ENCODE measurements around the gene NKX2-2. TPM values are rescaled to one million over a fixed set of nuclear protein-coding genes. Genes with fewer than 3 reads are reported as not detected.
A peak's percentile ranks its signal among the peaks of the same experiment; 100 is the strongest.
"Not testable (repeated sequence)": the region's sequence is repeated elsewhere in the genome, so short reads cannot be mapped to it uniquely, and the experiment has no call there.

NKX2-2 gene
- total and polyA plus RNA-seq, 2 experiments from 2014 or later = not detected

- H3K9me3 ChIP-seq (ENCODE audit: low read depth) = no peaks in the 10 kb centered on the region
- peaks cover 37% of the 10 kb centered on the region for H3K27me3 ChIP-seq
- peak; percentile 18 for TF ChIP-seq CTCF (IDR thresholded peaks at IDR 0.05; ENCODE audit: low read depth, low read length)
- no peaks in the 10 kb centered on the region for H3K4me1 ChIP-seq (ENCODE audit: low read depth)
- DNase-seq (ENCODE audit: low read depth in 1 of 2, low spot score in 1 of 2) = peak in 1 of 2 donors; percentile 18
- no peaks in the 10 kb centered on the region for H3K36me3 ChIP-seq
- no peak overlapping the region for H3K4me3 ChIP-seq
- no peak overlapping the region for H3K27ac ChIP-seq
Measured at GRCh38 chr20:21490105-21490504, 23.8 kb downstream of the NKX2-2 start.

- not testable (repeated sequence) for H3K27ac ChIP-seq; H3K36me3 ChIP-seq; DNase-seq (ENCODE audit: low read depth in 1 of 2, low spot score in 1 of 2); H3K4me1 ChIP-seq (ENCODE audit: low read depth); H3K4me3 ChIP-seq; H3K9me3 ChIP-seq (ENCODE audit: low read depth); H3K27me3 ChIP-seq
Measured at GRCh38 chr20:21480144-21480543, 33.7 kb downstream of the NKX2-2 start.

DNA sequence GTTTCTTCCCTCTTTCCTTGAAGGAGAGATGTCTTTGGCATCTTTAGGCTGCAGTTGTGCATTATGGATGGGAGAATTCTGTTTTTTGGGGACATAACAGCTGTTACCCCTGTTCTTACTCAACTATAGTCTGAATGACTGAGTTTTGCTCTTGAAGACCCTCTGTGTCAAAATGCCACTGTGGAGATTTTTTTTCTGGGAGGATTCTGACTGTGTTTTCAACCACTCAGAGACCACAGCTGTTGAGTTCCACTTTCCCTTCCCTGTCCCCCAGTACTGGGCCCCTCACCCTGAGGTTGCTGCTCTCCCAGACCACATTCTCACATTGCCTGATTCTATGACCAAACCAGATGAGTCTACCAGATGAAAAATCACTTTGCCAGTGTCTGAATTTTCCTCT, 48.1 kb downstream of the NKX2-2 start:
- no peak for DNase-seq (ENCODE audit: low read depth in 1 of 2, low spot score in 1 of 2)
- no peaks in the 10 kb centered on the region for H3K36me3 ChIP-seq
- TF ChIP-seq CTCF (IDR thresholded peaks at IDR 0.05; ENCODE audit: low read depth, low read length) = no peak
- H3K27me3 ChIP-seq = peaks cover 7% of the 10 kb centered on the region
- no peaks in the 10 kb centered on the region for H3K9me3 ChIP-seq (ENCODE audit: low read depth)
- H3K27ac ChIP-seq = no peak overlapping the region
- H3K4me3 ChIP-seq = no peak overlapping the region
- H3K4me1 ChIP-seq (ENCODE audit: low read depth) = no peaks in the 10 kb centered on the region

GRCh38 chr20:21464916-21465315, 48.9 kb downstream of the NKX2-2 start:
- Histone ChIP-seq H3K9me3 (ENCODE audit: low read depth) (no peaks in the 10 kb centered on the region), H3K27ac (no peak overlapping the region), H3K4me3 (no peak overlapping the region), H3K27me3 (peaks cover 8% of the 10 kb centered on the region), H3K4me1 (ENCODE audit: low read depth) (no peaks in the 10 kb centered on the region), H3K36me3 (no peaks in the 10 kb centered on the region)
- TF ChIP-seq CTCF (IDR thresholded peaks at IDR 0.05; ENCODE audit: low read depth, low read length) = no peak
- no peak for DNase-seq (ENCODE audit: low read depth in 1 of 2, low spot score in 1 of 2)

Other genes with a start within 250 kb of the NKX2-2 start
- 59.8 and 61.4 TPM in 2 replicates for gene XRN2, start 210.7 kb downstream of the NKX2-2 start, total RNA-seq
- gene XRN2, start 210.7 kb downstream of the NKX2-2 start, polyA plus RNA-seq = 54.5 and 65.4 TPM in 2 replicates
- not detected in 2 replicates for gene NKX2-4, start 116.5 kb downstream of the NKX2-2 start, total RNA-seq
- gene NKX2-4, start 116.5 kb downstream of the NKX2-2 start, polyA plus RNA-seq = not detected in 2 replicates
- gene PAX1, start 191.6 kb upstream of the NKX2-2 start, total RNA-seq = not detected in 2 replicates
- gene PAX1, start 191.6 kb upstream of the NKX2-2 start, polyA plus RNA-seq = not detected in 2 replicates